Brain microvascular endothelial cell (primary cell): ENCODE results near the gene SLC35B3.
A peak's percentile ranks its signal among the peaks of the same experiment; 100 is the strongest.

Experiments
- DNase-seq: peaks from one replicate; pipeline ENCODE4 v3.0.0-alpha.2; 2020
- H3K27ac ChIP-seq: fragments of 250-450 bp; sonication (Bioruptor Pico); 2 replicates; pipeline ENCODE4 v1.5.1; 2020; ENCODE audit warnings: mild to moderate bottlenecking, moderate library complexity
- H3K27me3 ChIP-seq: fragments of 250-450 bp; sonication (Bioruptor Pico); replicated peaks from 2 replicates; pipeline ENCODE4 v1.5.1; 2020; ENCODE audit warnings: mild to moderate bottlenecking
- H3K36me3 ChIP-seq: fragments of 250-450 bp; sonication (Bioruptor Pico); replicated peaks from 2 replicates; pipeline ENCODE4 v1.5.1; 2020; ENCODE audit warnings: mild to moderate bottlenecking
- H3K4me3 ChIP-seq: 2 replicates; pipeline ENCODE4 v1.5.1; 2011; ENCODE audit warnings: low read depth, mild to moderate bottlenecking, control low read depth, low read length, moderate library complexity
- CTCF ChIP-seq: IDR thresholded peaks from 2 replicates; pipeline ENCODE4 v1.5.1; 2011; ENCODE audit warnings: low read depth, mild to moderate bottlenecking, moderate library complexity, low read length, control low read depth, inconsistent platforms; ENCODE audit errors: missing control alignments
- in situ Hi-C: cut with HindIII; loops from 2 replicates; pipeline ENCODE4 v1.10.0; 2017; ENCODE audit warnings: low sequenced_read_pairs, low pct_ligation_motif_present

The SLC35B3 gene

GRCh38 chr6:8435093-8435844 is at the start of gene SLC35B3:
Gene SLC35B3, minus strand, starts transcription at chr6:8435545.
- no peak for TF ChIP-seq CTCF
- no peaks in the 10 kb centered on the region for H3K27me3 ChIP-seq
- in situ Hi-C loops = no loop called here
- peak within 1 kb of the TSS; percentile 98 for H3K4me3 ChIP-seq
- H3K36me3 ChIP-seq = no peaks in the 10 kb centered on the region
- peak within 1 kb of the TSS; percentile 88 for H3K27ac ChIP-seq
- peak; percentile 83 for DNase-seq

GRCh38 chr6:8483650-8484049 is 48.3 kb upstream of the SLC35B3 start:
- TF ChIP-seq CTCF = no peak
- in situ Hi-C loops = no loop called here
- H3K27me3 ChIP-seq = no peaks in the 10 kb centered on the region

GRCh38 chr6:8481727-8482126 is 46.4 kb upstream of the SLC35B3 start:
- Histone ChIP-seq H3K27me3 (no peaks in the 10 kb centered on the region), H3K27ac (no peak overlapping the region)

More at GRCh38 chr6:8483650-8484049, 48.3 kb upstream of the SLC35B3 start:
- DNase-seq = no peak
- no peaks in the 10 kb centered on the region for H3K36me3 ChIP-seq
- H3K4me3 ChIP-seq = no peak overlapping the region
- no peak overlapping the region for H3K27ac ChIP-seq

GRCh38 chr6:8478418-8478817 is 43.1 kb upstream of the SLC35B3 start:
- Histone ChIP-seq H3K27me3 (no peaks in the 10 kb centered on the region), H3K27ac (no peak overlapping the region), H3K4me3 (no peak overlapping the region), H3K36me3 (no peaks in the 10 kb centered on the region)
- in situ Hi-C loops = no loop called here
- TF ChIP-seq CTCF = no peak
- DNase-seq = no peak

More at GRCh38 chr6:8481727-8482126, 46.4 kb upstream of the SLC35B3 start:
- Histone ChIP-seq H3K36me3 (no peaks in the 10 kb centered on the region), H3K4me3 (no peak overlapping the region)
- DNase-seq = no peak
- in situ Hi-C loops = no loop called here
- peak; percentile 50 for TF ChIP-seq CTCF

- no peak for TF ChIP-seq CTCF
- no peak for DNase-seq
- H3K27me3 ChIP-seq = no peaks in the 10 kb centered on the region
- no peaks in the 10 kb centered on the region for H3K36me3 ChIP-seq
- no peak overlapping the region for H3K27ac ChIP-seq
- no peak overlapping the region for H3K4me3 ChIP-seq
- in situ Hi-C loops = no loop called here
Observed at GRCh38 chr6:8476656-8477055, 41.3 kb upstream of the SLC35B3 start.
